ENCODE results near the gene POLR2H.

POLR2H gene

GRCh38 chr3:184361532-184361931 is at the start of gene POLR2H, which contains the start of gene CLCN2:
Gene POLR2H, plus strand, starts transcription at chr3:184361710. Its CDS starts 1,783 bp downstream, at chr3:184363493.
Gene CLCN2, minus strand, starts transcription at chr3:184361605. Its CDS starts 126 bp downstream, at chr3:184361479.
- no peak for DNase-seq (ENCODE audit: low read depth, low spot score)

DNA sequence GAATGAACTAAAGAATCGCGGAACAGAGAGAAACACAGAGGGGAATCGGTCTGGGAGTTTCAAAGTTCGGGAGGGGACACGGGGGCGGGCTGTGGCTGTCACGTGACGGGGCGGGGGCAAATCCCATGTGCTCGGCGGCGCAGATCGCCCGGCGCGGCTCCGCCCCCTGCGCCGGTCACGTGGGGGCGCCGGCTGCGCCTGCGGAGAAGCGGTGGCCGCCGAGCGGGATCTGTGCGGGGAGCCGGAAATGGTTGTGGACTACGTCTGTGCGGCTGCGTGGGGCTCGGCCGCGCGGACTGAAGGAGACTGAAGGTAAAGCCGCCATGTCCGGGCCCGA is 47.2 kb upstream of the POLR2H start, which contains the start of gene EIF4G1:
EIF4G1 (plus strand) TSS at position 244 of the 337 bp plus-strand sequence. CDS start 1,191 bp downstream, outside the sequence.
- peak; percentile 80 for DNase-seq (ENCODE audit: low read depth, low spot score)

GRCh38 chr3:184314700-184315542 is 46.6 kb upstream of the POLR2H start:
- DNase-seq (ENCODE audit: low read depth, low spot score), result peak; percentile 41

- DNase-seq (ENCODE audit: low read depth, low spot score), result no peak
These were observed 46.0 kb upstream of the POLR2H start for GRCh38 chr3:184315543-184315867.

GRCh38 chr3:184315871-184316661 is 45.4 kb upstream of the POLR2H start:
- no peak for DNase-seq (ENCODE audit: low read depth, low spot score)

DNA sequence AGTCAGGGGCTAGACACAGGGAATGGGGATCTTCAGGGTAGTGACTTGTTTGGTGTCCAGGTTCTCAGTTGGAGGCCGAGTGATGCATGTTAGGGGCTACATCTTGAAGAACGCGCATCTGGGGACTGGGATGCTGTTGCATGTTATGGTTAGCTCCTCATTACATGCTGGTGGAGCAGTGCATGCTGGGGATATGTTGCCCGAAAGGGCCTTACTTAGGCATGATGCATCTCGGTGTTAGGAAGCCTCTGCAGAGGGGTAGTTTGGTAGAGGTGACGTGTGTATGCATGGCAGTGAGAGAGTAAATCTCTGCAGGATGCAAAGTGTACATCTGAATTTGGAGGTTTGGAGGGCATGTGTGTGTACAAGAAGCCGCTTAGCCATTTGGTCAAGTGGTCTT is 44.7 kb upstream of the POLR2H start:
- DNase-seq (ENCODE audit: low read depth, low spot score), result no peak

GRCh38 chr3:184317201-184317600 is 44.3 kb upstream of the POLR2H start:
- DNase-seq (ENCODE audit: low read depth, low spot score), result no peak

DNA sequence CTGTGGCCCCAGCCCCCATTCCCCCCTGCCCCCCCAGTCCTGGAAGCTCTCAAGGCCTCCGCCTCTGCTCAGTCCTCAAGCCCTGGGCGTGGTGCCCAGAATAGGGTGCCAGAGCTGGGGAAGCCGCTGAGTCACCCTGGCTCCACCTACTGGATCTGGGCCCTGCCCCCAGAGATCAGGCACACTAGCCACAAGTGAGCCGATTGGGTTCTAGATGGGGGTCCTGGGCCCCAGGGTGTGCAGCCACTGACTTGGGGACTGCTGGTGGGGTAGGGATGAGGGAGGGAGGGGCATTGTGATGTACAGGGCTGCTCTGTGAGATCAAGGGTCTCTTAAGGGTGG is 41.4 kb upstream of the POLR2H start:
- DNase-seq (ENCODE audit: low read depth, low spot score), result no peak

DNA sequence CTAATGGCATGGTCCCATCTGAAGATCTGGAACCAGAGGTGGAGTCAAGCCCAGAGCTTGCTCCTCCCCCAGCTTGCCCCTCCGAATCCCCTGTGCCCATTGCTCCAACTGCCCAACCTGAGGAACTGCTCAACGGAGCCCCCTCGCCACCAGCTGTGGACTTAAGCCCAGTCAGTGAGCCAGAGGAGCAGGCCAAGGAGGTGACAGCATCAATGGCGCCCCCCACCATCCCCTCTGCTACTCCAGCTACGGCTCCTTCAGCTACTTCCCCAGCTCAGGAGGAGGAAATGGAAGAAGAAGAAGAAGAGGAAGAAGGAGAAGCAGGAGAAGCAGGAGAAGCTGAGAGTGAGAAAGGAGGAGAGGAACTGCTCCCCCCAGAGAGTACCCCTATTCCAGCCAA is 39.8 kb upstream of the POLR2H start:
- no peak for DNase-seq (ENCODE audit: low read depth, low spot score)

GRCh38 chr3:184322731-184323487 is 38.6 kb upstream of the POLR2H start:
- no peak for DNase-seq (ENCODE audit: low read depth, low spot score)

DNA sequence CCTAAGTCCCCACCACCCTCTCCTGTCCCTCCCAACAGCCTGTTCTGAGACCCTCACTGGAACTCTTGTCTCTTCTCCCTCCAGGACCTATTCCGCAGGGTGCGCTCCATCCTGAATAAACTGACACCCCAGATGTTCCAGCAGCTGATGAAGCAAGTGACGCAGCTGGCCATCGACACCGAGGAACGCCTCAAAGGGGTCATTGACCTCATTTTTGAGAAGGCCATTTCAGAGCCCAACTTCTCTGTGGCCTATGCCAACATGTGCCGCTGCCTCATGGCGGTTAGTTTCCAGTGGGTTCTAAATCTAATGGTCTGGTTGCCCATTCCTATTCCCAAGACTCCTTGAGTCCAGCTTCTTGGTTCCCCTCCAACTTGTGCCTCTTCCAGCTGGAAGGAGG is 37.8 kb upstream of the POLR2H start:
- DNase-seq (ENCODE audit: low read depth, low spot score), result no peak

- no peak for DNase-seq (ENCODE audit: low read depth, low spot score)
These were observed 36.2 kb upstream of the POLR2H start for GRCh38 chr3:184325269-184325668.

- DNase-seq (ENCODE audit: low read depth, low spot score), result no peak
These were observed 35.7 kb upstream of the POLR2H start for GRCh38 chr3:184325715-184326369.

- DNase-seq (ENCODE audit: low read depth, low spot score), result no peak
These were observed 34.3 kb upstream of the POLR2H start for GRCh38 chr3:184327171-184327570.

DNA sequence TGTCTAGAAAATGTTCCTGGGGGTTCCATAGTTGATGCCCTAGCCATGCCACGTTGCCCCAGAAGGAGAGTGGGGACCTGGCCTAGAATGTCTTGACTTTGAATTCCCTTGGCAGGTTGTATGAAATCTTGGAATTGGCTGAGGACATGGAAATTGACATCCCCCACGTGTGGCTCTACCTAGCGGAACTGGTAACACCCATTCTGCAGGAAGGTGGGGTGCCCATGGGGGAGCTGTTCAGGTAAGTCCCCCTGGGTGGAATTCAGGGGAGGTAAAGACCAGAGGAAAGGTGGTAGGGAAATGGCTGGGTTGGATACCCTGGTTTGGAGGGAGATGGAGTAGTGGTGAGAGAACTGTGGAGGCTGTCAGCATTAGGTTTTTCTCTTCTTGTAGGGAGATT is 33.0 kb upstream of the POLR2H start:
- DNase-seq (ENCODE audit: low read depth, low spot score), result no peak

DNA sequence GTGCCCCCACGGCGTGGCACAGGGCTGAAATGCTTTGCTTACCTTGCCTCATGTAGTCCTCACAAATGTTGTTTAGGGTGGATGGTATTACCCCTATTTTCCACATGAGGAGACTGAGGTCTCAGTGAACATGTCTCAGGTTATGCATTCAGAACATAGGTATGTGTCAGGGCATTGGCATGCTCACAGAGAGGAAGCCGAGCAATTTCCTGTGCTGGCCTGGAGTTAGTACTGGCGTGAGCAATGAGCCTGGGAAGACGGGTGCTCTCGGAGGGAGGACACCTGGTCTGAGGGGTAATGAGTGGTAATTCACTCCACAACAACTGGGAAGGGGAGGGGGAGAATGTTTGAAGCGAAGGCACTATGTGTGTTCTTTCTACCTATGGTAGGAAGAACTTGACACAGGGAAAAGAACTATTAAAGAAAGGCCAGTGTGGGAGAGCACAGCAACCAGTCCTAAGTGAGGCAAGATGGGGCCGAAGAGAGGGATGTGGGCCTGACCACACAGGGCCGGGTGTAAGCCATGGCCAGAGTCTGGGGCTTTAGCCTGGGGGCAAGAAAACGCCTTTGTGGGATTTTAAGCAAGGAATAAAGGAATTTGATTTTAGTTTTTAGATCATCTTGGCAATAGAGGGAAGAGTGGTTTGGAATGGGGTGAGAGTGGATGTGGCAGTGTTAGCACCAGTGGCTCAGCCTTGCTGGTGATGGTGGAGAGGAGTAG is 29.0 kb upstream of the POLR2H start:
- DNase-seq (ENCODE audit: low read depth, low spot score), result no peak

DNA sequence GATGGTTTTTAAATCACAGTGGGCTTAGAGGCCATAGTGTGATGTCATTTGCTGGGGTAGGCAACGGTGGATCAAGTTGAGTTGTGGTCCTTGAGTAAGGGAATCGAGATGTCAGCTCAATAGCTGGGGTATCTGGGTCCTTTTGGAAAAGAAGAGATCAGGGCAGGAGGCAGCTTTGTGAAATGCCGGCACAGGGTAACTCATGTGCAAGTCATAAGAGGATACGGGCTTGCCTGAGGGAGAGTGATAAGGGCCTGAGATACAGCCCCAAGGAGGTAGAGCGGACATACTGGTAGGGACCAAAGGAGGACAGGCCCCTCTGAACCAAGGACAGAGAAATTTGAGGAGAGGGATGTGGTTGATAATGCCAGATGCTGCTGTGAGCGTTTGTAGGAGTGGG is 28.3 kb upstream of the POLR2H start:
- DNase-seq (ENCODE audit: low read depth, low spot score), result no peak

GRCh38 chr3:184333700-184334099 is 27.8 kb upstream of the POLR2H start:
- no peak for DNase-seq (ENCODE audit: low read depth, low spot score)

DNA sequence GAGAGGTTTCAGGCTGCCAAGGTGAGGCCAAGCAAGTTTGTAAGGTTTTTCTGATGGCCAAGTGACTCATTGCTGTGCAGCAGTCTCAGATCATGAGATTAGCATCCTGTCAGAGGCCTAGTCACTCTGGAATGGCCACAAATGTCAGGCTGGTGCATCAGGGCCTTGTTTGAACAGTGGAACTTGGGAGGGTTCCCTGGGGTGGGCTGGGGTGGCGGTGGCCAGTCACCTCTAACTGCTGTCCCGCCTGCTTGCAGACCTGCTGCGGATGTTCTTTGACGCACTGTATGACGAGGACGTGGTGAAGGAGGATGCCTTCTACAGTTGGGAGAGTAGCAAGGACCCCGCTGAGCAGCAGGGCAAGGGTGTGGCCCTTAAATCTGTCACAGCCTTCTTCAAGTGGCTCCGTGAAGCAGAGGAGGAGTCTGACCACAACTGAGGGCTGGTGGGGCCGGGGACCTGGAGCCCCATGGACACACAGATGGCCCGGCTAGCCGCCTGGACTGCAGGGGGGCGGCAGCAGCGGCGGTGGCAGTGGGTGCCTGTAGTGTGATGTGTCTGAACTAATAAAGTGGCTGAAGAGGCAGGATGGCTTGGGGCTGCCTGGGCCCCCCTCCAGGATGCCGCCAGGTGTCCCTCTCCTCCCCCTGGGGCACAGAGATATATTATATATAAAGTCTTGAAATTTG is 26.9 kb upstream of the POLR2H start:
- DNase-seq (ENCODE audit: low read depth, low spot score), result no peak

DNA sequence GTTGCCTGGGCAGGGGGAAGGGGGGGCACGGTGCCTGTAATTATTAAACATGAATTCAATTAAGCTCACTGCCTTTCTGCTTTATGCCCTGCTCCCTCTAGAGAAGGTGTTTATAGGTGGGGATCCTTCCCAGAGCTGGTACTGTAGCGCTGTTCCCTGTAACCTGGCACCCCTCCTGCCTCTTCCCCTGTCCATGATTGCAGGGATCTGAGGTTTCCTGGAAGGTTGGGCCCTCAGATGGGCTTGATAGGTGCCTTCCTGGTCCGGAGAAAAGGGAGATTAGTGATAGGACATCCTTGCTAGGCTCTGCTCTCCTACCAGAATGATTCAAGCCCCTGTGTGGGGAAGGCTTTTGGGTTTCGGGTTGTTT is 26.2 kb upstream of the POLR2H start:
- no peak for DNase-seq (ENCODE audit: low read depth, low spot score)

Measured in activated CD4-positive, CD25-positive, alpha-beta regulatory T cell treated with anti-CD3 and anti-CD28 coated beads, Interleukin-2, amount 50 U/mL, for 16 hours (primary cell).